MG63 (cell line): ENCODE measurements around the gene RXYLT1. TPM values are rescaled to one million over a fixed set of nuclear protein-coding genes. Genes with fewer than 3 reads are reported as not detected.
"Not testable (repeated sequence)": the region's sequence is repeated elsewhere in the genome, so short reads cannot be mapped to it uniquely, and the experiment has no call there.

Source experiments
- DNase-seq: peaks from one replicate; pipeline ENCODE4 v3.0.0-alpha.2; 2020
- H3K27me3 ChIP-seq: fragments of 250-450 bp; sonication (Bioruptor Pico); 2 replicates; pipeline ENCODE4 v1.5.1; 2020; ENCODE audit warnings: mild to moderate bottlenecking, moderate library complexity
- H3K36me3 ChIP-seq: fragments of 250-450 bp; sonication (Bioruptor Pico); 2 replicates; pipeline ENCODE4 v1.5.1; 2020; ENCODE audit warnings: mild to moderate bottlenecking, moderate library complexity
- H3K4me3 ChIP-seq: fragments of 250-450 bp; sonication (Bioruptor Pico); 2 replicates; pipeline ENCODE4 v1.5.1; 2020; ENCODE audit warnings: mild to moderate bottlenecking, moderate library complexity
- H3K9me3 ChIP-seq: fragments of 250-450 bp; sonication (Bioruptor Pico); 2 replicates; pipeline ENCODE4 v1.5.1; 2020; ENCODE audit warnings: mild to moderate bottlenecking, moderate library complexity
- total RNA-seq: library from RNA; depleted of rRNA; stranded (reverse); fragments of >200 nt; shearing (Covaris generic); gene quantifications from 2 replicates; pipeline ENCODE4 v1.2.3, GENCODE V29; 2014; ENCODE audit warnings: low replicate concordance; rRNA removed

Gene RXYLT1, protein sequence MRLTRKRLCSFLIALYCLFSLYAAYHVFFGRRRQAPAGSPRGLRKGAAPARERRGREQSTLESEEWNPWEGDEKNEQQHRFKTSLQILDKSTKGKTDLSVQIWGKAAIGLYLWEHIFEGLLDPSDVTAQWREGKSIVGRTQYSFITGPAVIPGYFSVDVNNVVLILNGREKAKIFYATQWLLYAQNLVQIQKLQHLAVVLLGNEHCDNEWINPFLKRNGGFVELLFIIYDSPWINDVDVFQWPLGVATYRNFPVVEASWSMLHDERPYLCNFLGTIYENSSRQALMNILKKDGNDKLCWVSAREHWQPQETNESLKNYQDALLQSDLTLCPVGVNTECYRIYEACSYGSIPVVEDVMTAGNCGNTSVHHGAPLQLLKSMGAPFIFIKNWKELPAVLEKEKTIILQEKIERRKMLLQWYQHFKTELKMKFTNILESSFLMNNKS
- total RNA-seq, result 25.5 and 38.1 TPM in 2 replicates

GRCh38 chr12:63779498-63780481, at the start of gene RXYLT1:
Gene RXYLT1, plus strand, starts transcription at chr12:63779909. Its CDS starts 52 bp downstream, at chr12:63779961.
- H3K9me3 ChIP-seq, result no peaks in the 10 kb centered on the region
- H3K36me3 ChIP-seq, result peaks cover 26% of the 10 kb centered on the region
- no peaks in the 10 kb centered on the region for H3K27me3 ChIP-seq
- DNase-seq, result peak; percentile 79
- peak within 1 kb of the TSS; percentile 79 for H3K4me3 ChIP-seq

GRCh38 chr12:63732779-63733178, 46.9 kb upstream of the RXYLT1 start:
- not testable (repeated sequence) for H3K36me3 ChIP-seq, H3K27me3 ChIP-seq, DNase-seq, H3K9me3 ChIP-seq, H3K4me3 ChIP-seq

- not testable (repeated sequence) for H3K27me3 ChIP-seq, H3K4me3 ChIP-seq, DNase-seq, H3K9me3 ChIP-seq, H3K36me3 ChIP-seq
Measured at GRCh38 chr12:63733585-63733984, 46.1 kb upstream of the RXYLT1 start.

GRCh38 chr12:63740551-63740950, 39.2 kb upstream of the RXYLT1 start:
- not testable (repeated sequence) for DNase-seq, H3K36me3 ChIP-seq, H3K27me3 ChIP-seq, H3K4me3 ChIP-seq, H3K9me3 ChIP-seq

GRCh38 chr12:63741431-63741830, 38.3 kb upstream of the RXYLT1 start:
- not testable (repeated sequence) for H3K27me3 ChIP-seq, H3K4me3 ChIP-seq, H3K36me3 ChIP-seq, H3K9me3 ChIP-seq, DNase-seq

DNA sequence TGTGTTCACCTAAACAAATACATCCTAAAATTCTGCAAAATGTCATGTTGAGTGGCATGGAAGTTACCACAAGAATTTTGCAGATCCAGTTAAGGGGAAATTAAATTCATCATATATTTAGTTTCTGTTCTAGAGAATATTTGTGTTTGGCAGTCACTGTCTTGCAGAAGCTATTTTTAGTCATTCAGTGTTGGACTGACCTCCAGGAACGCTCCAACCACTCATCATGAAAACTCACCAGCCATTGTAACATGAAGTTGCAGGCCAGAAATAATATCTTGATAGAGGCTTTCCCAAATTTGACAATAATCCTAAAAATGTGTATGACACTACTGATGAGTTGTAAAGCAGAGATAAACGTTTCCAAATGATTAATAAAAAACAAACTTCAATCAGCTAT, 35.6 kb upstream of the RXYLT1 start:
- H3K27me3 ChIP-seq, H3K36me3 ChIP-seq, H3K9me3 ChIP-seq, DNase-seq, H3K4me3 ChIP-seq: not testable (repeated sequence)

DNA sequence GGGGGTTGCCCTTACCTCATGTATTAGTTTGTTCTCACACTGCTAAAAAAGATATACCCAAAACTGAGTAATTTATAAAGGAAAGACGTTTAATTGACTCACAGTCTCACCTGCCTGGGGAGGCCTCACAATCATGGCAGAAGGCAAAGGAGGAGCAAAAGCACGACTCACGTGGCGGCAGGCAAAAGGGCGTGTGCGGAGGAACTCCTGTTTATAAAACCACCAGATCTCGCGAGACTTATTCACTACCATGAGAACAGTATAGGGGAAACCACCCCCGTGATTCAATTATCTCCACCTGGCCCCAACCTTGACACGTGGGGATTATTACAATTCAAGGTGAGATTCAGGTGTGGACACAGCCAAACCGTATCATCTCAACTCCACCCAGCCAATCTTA, 33.2 kb upstream of the RXYLT1 start:
- not testable (repeated sequence) for H3K4me3 ChIP-seq, DNase-seq, H3K36me3 ChIP-seq, H3K9me3 ChIP-seq, H3K27me3 ChIP-seq

DNA sequence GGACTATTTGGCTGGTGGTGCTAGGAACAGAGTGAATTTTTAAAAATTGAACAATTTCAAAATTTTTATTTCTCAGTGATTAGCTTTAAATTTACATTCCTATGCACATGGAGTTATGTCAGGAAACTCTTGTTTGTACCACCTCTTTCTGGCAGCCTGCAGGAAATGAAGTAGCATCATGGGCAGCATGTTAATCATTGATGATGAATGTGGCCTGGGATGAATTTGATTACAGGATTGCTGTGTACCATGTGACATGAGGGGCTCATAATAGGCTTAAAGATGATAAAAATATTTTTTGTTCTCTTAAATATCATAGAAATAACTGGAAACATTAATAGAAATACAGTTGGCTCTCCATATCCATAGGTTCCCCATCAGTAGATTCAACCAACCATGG, 32.6 kb upstream of the RXYLT1 start:
- not testable (repeated sequence) for H3K36me3 ChIP-seq, H3K9me3 ChIP-seq

DNA sequence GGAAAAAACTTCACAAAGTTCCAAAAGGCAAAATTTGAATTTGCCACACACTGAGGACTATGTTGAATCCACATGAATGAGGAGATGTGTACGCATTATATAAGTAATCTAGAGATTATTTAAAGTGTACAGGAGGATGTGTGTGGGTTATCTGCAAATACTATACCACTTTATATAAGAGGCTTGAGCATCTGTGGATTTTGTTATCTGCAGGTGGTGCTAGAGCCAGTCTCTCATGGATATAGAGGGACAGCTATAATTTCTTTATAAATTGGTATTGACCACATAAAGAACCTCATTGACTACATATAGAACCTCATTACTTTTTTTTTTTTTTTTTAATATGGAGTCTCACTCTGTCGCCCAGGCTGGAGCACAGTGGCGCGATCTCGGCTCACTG, 32.2 kb upstream of the RXYLT1 start:
- no peak overlapping the region for H3K4me3 ChIP-seq
- no peak for DNase-seq
- H3K36me3 ChIP-seq, result no peaks in the 10 kb centered on the region
- no peaks in the 10 kb centered on the region for H3K9me3 ChIP-seq
- H3K27me3 ChIP-seq, result no peaks in the 10 kb centered on the region

More for the DNA sequence above, 32.6 kb upstream of the RXYLT1 start:
- H3K27me3 ChIP-seq, H3K4me3 ChIP-seq, DNase-seq: not testable (repeated sequence)

GRCh38 chr12:63752283-63752682, 27.4 kb upstream of the RXYLT1 start:
- DNase-seq, result no peak
- Histone ChIP-seq H3K36me3 (no peaks in the 10 kb centered on the region), H3K27me3 (0 out of 2 replicates have a peak, but pooled peaks cover 3% of the 10 kb centered on the region), H3K4me3 (no peak overlapping the region), H3K9me3 (no peaks in the 10 kb centered on the region)

GRCh38 chr12:63752841-63753240, 26.9 kb upstream of the RXYLT1 start:
- no peaks in the 10 kb centered on the region for H3K9me3 ChIP-seq
- no peak for DNase-seq
- H3K36me3 ChIP-seq, result no peaks in the 10 kb centered on the region
- H3K4me3 ChIP-seq, result no peak overlapping the region
- 0 out of 2 replicates have a peak, but pooled peaks cover 3% of the 10 kb centered on the region for H3K27me3 ChIP-seq

GRCh38 chr12:63753743-63754142, 26.0 kb upstream of the RXYLT1 start:
- H3K27me3 ChIP-seq, result 0 out of 2 replicates have a peak, but pooled peaks cover 3% of the 10 kb centered on the region
- H3K36me3 ChIP-seq, result no peaks in the 10 kb centered on the region
- DNase-seq, result no peak
- no peaks in the 10 kb centered on the region for H3K9me3 ChIP-seq
- H3K4me3 ChIP-seq, result no peak overlapping the region

DNA sequence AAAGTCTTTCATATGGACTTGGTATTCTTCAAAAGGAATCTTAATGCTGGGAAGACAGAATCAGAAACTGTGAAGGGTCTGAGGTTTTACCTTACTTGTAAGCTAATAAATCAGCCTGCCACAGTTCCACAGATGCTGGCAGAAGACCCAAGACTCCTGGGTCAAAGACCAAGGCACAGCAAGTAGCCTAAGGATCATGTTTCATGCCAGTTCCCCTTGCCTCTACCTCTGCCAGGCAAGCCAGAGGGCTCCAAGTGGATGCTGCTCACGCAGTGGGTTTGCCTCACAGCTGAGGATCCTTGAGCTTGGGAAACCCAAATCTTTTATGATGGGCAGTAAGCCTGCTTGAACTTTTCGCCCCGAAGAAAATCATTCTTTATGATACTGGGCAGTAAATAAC, 15.2 kb upstream of the RXYLT1 start:
- Histone ChIP-seq H3K27me3 (peaks cover 2% of the 10 kb centered on the region), H3K4me3 (no peak overlapping the region), H3K36me3 (no peaks in the 10 kb centered on the region), H3K9me3 (no peaks in the 10 kb centered on the region)
- DNase-seq, result peak; percentile 12

DNA sequence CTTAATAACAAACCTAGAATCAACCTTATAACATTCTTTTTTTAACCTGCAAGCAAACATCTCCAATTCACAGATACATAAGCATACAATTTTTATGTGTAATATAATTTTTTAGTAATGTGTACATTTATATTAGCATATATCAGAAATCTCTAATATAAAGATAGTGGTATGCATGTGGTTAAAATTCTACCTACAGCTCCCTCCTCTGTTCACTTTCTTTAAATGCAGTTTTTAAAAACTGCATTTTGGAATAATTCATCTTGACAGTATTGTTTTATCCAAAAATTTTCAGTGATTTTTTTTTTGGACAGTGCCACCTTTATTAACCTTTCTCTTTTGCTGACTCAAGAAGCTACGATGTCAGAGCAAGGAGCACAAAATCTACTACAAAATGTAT, 13.2 kb upstream of the RXYLT1 start:
- no peak overlapping the region for H3K4me3 ChIP-seq
- H3K9me3 ChIP-seq, result no peaks in the 10 kb centered on the region
- no peaks in the 10 kb centered on the region for H3K36me3 ChIP-seq
- H3K27me3 ChIP-seq, result no peaks in the 10 kb centered on the region; the same call in none of the 2 replicates
- no peak for DNase-seq

DNA sequence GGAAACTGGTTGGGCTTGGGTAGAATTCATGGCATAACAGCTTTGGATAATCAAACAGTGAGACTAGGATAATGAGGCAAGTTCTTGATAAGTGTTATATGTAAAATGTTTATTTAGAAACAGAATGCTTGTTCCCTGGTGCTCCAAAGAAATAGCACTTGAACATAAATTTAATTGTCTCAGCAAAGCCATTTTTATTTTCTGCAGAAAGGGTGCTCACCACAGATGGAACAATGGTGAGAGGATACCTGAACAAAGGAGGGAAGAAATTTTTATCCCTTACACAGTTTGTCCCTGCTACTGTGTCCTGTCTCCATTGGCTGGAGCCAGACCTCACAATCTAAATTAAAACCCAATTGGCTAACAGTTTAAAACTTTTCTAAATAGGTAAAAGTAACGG, 9.3 kb upstream of the RXYLT1 start:
- no peak overlapping the region for H3K4me3 ChIP-seq
- no peaks in the 10 kb centered on the region for H3K36me3 ChIP-seq
- H3K27me3 ChIP-seq, result no peaks in the 10 kb centered on the region; the same call in none of the 2 replicates
- no peaks in the 10 kb centered on the region; the same call in 1 of the 2 replicates for H3K9me3 ChIP-seq
- no peak for DNase-seq

- H3K27me3 ChIP-seq, result no peaks in the 10 kb centered on the region
- H3K9me3 ChIP-seq, result no peaks in the 10 kb centered on the region; the same call in 1 of the 2 replicates
- H3K4me3 ChIP-seq, result no peak overlapping the region
- H3K36me3 ChIP-seq, result peaks cover 10% of the 10 kb centered on the region
- DNase-seq, result no peak
Measured at GRCh38 chr12:63777340-63777739, 2.4 kb upstream of the RXYLT1 start.

- H3K9me3 ChIP-seq, result no peaks in the 10 kb centered on the region
- no peaks in the 10 kb centered on the region for H3K27me3 ChIP-seq
- H3K36me3 ChIP-seq, result peaks cover 36% of the 10 kb centered on the region
- no peak overlapping the region for H3K4me3 ChIP-seq
- no peak for DNase-seq
Measured at GRCh38 chr12:63782466-63782865, 2.8 kb downstream of the RXYLT1 start.
